GM18907 (cell line): Measurements from ENCODE around the gene RAPGEFL1.
"Not testable (repeated sequence)": the region's sequence is repeated elsewhere in the genome, so short reads cannot be mapped to it uniquely, and the experiment has no call there.

ENCODE experiments used
- ATAC-seq: cut with Tn5 transposase; IDR thresholded peaks from one replicate; pipeline ENCODE4 v1.9.1; 2021; ENCODE audit warnings: mild to moderate bottlenecking, moderate library complexity; ENCODE audit not compliant: unreplicated experiment

Gene RAPGEFL1

GRCh38 chr17:40198576-40198975 lies 21.3 kb downstream of the RAPGEFL1 start:
- ATAC-seq: no peak

GRCh38 chr17:40203131-40203530 lies 25.9 kb downstream of the RAPGEFL1 start:
- ATAC-seq: no peak

GRCh38 chr17:40206193-40206592 lies 28.9 kb downstream of the RAPGEFL1 start:
- ATAC-seq: not testable (repeated sequence)

- no peak for ATAC-seq
These were observed 32.3 kb downstream of the RAPGEFL1 start for GRCh38 chr17:40209404-40210093.

DNA sequence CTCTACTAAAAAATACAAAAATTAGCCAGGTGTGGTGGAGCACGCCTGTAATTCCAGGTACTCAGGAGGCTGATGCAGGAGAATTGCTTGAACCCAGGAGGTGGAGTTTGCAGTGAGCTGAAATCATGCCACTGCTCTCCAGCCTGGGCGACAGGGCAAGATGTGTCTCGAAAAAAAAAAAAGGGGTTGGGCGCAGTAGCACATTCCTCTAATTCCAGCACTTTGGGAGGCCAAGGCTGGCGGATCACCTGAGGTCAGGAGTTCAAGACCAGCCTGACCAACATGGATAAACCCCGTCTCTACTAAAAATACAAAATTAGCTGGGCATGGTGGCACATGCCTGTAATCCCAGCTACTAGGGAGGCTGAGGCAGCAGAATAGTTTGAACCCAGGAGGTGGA lies 36.6 kb downstream of the RAPGEFL1 start:
- not testable (repeated sequence) for ATAC-seq

GRCh38 chr17:40218006-40218739 lies 40.9 kb downstream of the RAPGEFL1 start:
- no peak for ATAC-seq

GRCh38 chr17:40218740-40219593 lies 41.7 kb downstream of the RAPGEFL1 start, which contains the start of gene WIPF2:
TSS of gene WIPF2 (plus strand) at chr17:40219304. CDS start at chr17:40256460, 37,156 bp downstream.
- peak; percentile 83 for ATAC-seq

DNA sequence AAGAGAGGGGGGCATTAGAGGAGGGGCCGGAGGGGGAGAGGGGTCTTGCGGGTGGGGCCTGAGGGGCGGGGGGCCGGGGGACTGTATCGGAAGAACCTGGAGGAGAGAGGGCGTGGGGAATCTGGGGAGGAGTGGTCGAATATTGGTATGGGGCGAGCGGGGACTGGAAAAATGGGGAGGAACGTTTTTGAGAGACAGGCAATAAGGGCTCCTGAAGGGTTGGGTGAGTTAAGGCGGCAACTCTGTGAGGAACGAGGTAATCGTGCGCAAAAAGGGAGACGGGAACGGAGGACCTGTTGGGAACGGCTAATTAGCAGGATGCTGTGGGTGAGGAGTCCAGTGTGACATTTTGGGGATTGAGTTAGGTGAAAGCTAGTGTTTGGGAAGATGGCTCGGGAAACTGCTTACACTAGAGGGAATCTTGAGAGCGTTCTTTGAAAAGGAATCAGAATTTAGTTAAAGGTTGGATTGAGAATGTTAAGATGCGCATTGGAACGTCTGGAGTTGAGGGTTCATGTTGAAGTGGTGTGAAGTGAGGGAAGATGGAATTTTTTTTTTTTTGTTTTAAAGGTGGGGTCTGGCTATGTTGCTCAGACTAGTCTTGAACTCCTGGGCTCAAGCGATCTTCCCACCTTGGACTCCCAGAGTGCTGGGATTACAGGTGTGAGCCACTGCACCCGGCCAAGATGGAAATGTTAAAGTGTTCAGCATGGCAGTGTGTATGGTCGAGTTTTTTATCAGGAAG lies 42.5 kb downstream of the RAPGEFL1 start:
- no peak for ATAC-seq

- no peak for ATAC-seq
These were observed 47.7 kb downstream of the RAPGEFL1 start for GRCh38 chr17:40224718-40225550.

DNA sequence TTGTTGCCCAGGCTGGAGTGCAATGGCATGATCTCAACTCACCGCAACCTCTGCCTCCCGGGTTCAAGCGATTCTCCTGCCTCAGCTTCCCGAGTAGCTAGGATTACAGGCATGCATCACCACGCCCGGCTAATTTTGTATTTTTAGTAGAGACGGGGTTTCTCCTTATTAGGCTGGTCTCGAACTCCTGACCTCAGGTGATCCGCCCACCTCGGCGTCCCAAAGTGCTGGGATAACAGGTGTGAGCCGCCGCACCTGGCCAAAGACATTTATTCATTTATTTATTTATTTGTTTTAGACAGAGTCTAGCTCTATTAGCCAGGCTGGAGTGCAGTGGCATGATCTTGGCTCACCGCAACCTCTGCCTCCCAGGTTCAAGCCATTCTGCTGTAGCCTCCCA lies 51.9 kb downstream of the RAPGEFL1 start:
- not testable (repeated sequence) for ATAC-seq

- ATAC-seq: no peak
These were observed 53.4 kb downstream of the RAPGEFL1 start for GRCh38 chr17:40230670-40231069.

DNA sequence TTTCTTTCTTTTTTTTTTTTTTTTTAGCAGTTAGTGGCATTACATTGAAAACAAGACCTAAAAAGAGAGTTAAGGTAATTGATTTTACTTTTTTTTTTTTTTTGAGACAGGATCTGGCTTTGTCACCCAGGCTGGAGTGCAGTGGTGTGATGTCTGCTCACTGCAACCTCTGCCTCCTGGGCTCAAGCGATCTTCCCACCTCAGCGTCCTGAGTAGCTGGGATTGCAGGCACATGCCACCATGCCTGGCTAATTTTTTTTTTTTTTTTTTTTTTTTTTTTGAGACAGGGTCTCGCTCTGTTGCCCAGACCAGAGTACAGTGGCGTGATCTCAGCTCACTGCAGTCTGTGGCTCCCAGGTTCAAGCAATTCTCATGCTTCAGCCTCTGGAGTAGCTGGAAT lies 54.7 kb downstream of the RAPGEFL1 start:
- ATAC-seq: not testable (repeated sequence)

DNA sequence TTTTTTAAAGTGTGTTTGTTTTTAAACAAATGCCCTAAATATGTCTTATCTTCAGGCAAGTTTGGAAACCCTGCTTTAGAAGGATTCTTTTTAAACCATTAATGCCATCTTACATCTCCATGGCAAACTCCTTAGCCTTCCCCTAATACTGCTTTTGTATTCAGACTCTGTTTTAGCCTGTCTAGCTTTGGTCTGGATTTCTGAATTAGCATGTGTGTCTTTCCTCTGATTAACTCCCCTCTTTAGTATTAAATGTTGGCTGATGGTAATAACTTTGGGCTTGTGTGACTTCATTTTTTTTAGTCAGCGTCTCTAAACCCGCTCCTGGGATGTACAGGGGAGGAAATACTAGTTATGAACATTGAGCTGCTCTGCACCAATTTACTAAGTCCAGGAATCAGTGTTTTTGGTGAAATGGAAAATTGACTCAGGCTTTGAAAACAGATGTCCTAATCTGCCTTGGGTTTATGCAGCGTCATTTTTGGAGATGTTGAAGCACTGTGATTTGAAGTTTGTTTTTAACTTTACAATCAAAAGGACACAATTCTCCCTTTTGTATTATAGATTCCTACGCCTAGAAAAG lies 64.1 kb downstream of the RAPGEFL1 start:
- no peak for ATAC-seq

- ATAC-seq: no peak
These were observed 65.5 kb downstream of the RAPGEFL1 start for GRCh38 chr17:40242774-40243173.

- ATAC-seq: no peak
These were observed 66.5 kb downstream of the RAPGEFL1 start for GRCh38 chr17:40243761-40244160.

DNA sequence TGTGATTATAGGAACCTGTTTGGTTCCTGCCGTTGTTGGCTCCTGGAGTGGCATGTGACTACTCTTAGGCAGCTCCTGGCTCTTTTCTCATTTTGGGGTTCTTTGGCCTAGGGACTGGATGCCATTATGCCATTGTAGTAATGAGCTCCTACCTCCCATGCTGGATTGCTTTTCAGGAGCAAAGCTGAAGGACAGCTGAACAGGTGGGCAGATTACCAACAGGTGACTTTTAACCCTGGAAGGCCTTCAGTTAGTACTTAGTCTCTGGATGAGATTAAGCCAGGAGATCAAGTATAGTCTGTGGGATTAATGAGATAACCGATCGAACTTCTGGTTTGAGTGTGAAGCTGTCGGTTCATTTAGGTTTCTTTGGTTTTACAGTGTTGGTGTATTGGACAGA lies 67.0 kb downstream of the RAPGEFL1 start:
- no peak for ATAC-seq
